K562 (cell line): ENCODE data around the gene DCAF12. TPM values are rescaled to one million over a fixed set of nuclear protein-coding genes. Genes with fewer than 3 reads are reported as not detected.
A peak's percentile ranks its signal among the peaks of the same experiment; 100 is the strongest.
"Not testable (repeated sequence)": the region's sequence is repeated elsewhere in the genome, so short reads cannot be mapped to it uniquely, and the experiment has no call there.

ENCODE experiments used
- ATAC-seq: fragments of 200-7000 bp; cut with Tn5 transposase; 3 replicates; pipeline ENCODE4 v1.9.1; 2020; ENCODE audit warnings: moderate library complexity
- BruUV-seq: library from RNA; stranded (reverse); fragments of 400-500 nt; replicated peaks from 2 replicates; lab custom pipeline; 2021; lab: Mats Ljungman, UMichigan
- CTCF ChIA-PET: fragments of 300-600 bp; formaldehyde crosslinking; extraction: SDS; loops from one replicate; lab custom pipeline; 2021; ENCODE audit warnings: low intra/inter-chr PET ratio; lab: Yijun Ruan, JAX
- POLR2A ChIA-PET: fragments of 300-600, 350-650 bp; sonication (Branson Sonifier 250); formaldehyde crosslinking; extraction: SDS; loops from one replicate; lab custom pipeline; 2021; ENCODE audit warnings: antibody characterized with exemption, inconsistent platforms; lab: Yijun Ruan, JAX
- DNase-seq, 4 experiments: peaks; one replicate each; pipeline versions ENCODE4 v3.0.0 to v3.0.0-alpha.2; 2011 to 2018; ENCODE audit warnings: low spot score in 3 of 4, mixed read lengths in 3 of 4; ENCODE audit errors: extremely low read depth in 1 of 4
- FAIRE-seq: peaks from 2 replicates; lab custom pipeline; 2011; peaks lifted over from hg19 to GRCh38; lab: Jason Lieb, UNC
- H2AFZ ChIP-seq: 2 replicates; pipeline ENCODE4 v1.6.0; 2011; ENCODE audit warnings: low read depth, low read length, control low read depth, inconsistent platforms
- H3K27ac ChIP-seq: fragments of 200-600 bp; 3 replicates; pipeline ENCODE4 v1.8.0; 2011; ENCODE audit warnings: low read depth, mild to moderate bottlenecking, control low read depth, inconsistent platforms, low read length, moderate library complexity, mixed read lengths; ENCODE audit errors: extremely low read depth
- H3K27me3 ChIP-seq, 2 experiments: fragments of 300-600 bp in 1 of 2; 2 replicates in 1 of 2; 3 replicates in 1 of 2; pipeline versions ENCODE4 v1.6.0 to v1.8.0; 2011; ENCODE audit warnings: inconsistent platforms in 2 of 2, low read length in 2 of 2, mild to moderate bottlenecking in 1 of 2, mixed read lengths in 1 of 2, moderate library complexity in 1 of 2; ENCODE audit not compliant: control insufficient read depth in 2 of 2, insufficient read depth in 2 of 2
- H3K36me3 ChIP-seq: fragments of 300-600 bp; 3 replicates; pipeline ENCODE4 v1.8.0; 2011; ENCODE audit warnings: mild to moderate bottlenecking, low read length, inconsistent platforms; ENCODE audit not compliant: control insufficient read depth, insufficient read depth
- H3K4me1 ChIP-seq, 2 experiments: fragments of 200-600 bp in 1 of 2; replicated peaks in 1 of 2; 2 replicates in 1 of 2; 3 replicates in 1 of 2; pipeline versions ENCODE4 v1.5.1 to v1.8.0; 2011; ENCODE audit warnings: inconsistent platforms in 2 of 2, low read length in 2 of 2, mild to moderate bottlenecking in 1 of 2, mixed read lengths in 1 of 2, moderate library complexity in 1 of 2; ENCODE audit not compliant: control insufficient read depth in 2 of 2, insufficient read depth in 2 of 2
- H3K4me2 ChIP-seq: 2 replicates; pipeline ENCODE4 v1.6.1; 2011; ENCODE audit warnings: low read length, control low read depth, inconsistent platforms, mixed read lengths; ENCODE audit not compliant: insufficient read depth
- H3K4me3 ChIP-seq: fragments of 200-600 bp; sonication (generic), shearing (Covaris generic); 2 replicates; pipeline ENCODE4 v1.5.1; 2016; ENCODE audit warnings: control low read depth, inconsistent platforms
- H3K79me2 ChIP-seq: fragments of 200-600 bp; 3 replicates; pipeline ENCODE4 v1.8.0; 2011; ENCODE audit warnings: low read length, inconsistent platforms; ENCODE audit not compliant: control insufficient read depth, insufficient read depth
- H3K9ac ChIP-seq, 2 experiments: 2 replicates each; pipeline versions ENCODE4 v1.6.0 to v1.6.1; 2011; ENCODE audit warnings: low read depth in 2 of 2, low read length in 2 of 2, control low read depth in 1 of 2, inconsistent platforms in 1 of 2, mild to moderate bottlenecking in 1 of 2, mixed read lengths in 1 of 2; ENCODE audit not compliant: insufficient read depth in 1 of 2
- H3K9me1 ChIP-seq: one replicate; pipeline ENCODE4 v1.6.0; 2011; ENCODE audit warnings: inconsistent platforms, mild to moderate bottlenecking, low read length, moderate library complexity; ENCODE audit not compliant: control insufficient read depth, insufficient read depth
- H3K9me3 ChIP-seq: replicated peaks from 2 replicates; pipeline ENCODE4 v1.5.1; 2011; ENCODE audit warnings: low read depth, low read length, inconsistent platforms; ENCODE audit not compliant: control insufficient read depth, insufficient read depth
- H4K20me1 ChIP-seq: replicated peaks from 2 replicates; pipeline ENCODE4 v1.6.1; 2011; ENCODE audit warnings: low read length, inconsistent platforms, mixed read lengths; ENCODE audit not compliant: control insufficient read depth, insufficient read depth
- CBFA2T2 ChIP-seq: fragments of 450-650 bp; conservative IDR thresholded peaks from 2 replicates; pipeline ENCODE4 v1.6.1; 2017; ENCODE audit warnings: mild to moderate bottlenecking
- CTCF ChIP-seq, 3 experiments: IDR thresholded peaks in 2 of 3; conservative IDR thresholded peaks in 1 of 3; 2 replicates each; pipeline ENCODE4 v1.5.1; 2011 to 2012; ENCODE audit warnings: low read length in 3 of 3, mild to moderate bottlenecking in 3 of 3, control low read depth in 2 of 3, improper control_type of control experiment in 1 of 3, inconsistent platforms in 1 of 3, low read depth in 1 of 3, mixed read lengths in 1 of 3, moderate library complexity in 1 of 3; ENCODE audit not compliant: insufficient read depth in 2 of 3
- MEIS2 ChIP-seq: fragments of 450-650 bp; IDR thresholded peaks from 2 replicates; pipeline ENCODE4 v1.6.1; 2014; ENCODE audit warnings: mild to moderate bottlenecking; ENCODE audit not compliant: partially characterized antibody
- ZMIZ1 ChIP-seq, 2 experiments: fragments of 150-350 bp in 1 of 2; IDR thresholded peaks; 2 replicates each; pipeline ENCODE4 v1.6.1; 2012 to 2016; ENCODE audit warnings: low read depth in 2 of 2, low read length in 2 of 2, mild to moderate bottlenecking in 1 of 2, moderate library complexity in 1 of 2
- ZNF699 ChIP-seq: fragments of 250-450 bp; sonication (Bioruptor Pico); IDR thresholded peaks from 2 replicates; pipeline ENCODE4 v1.8.0; 2021; ENCODE audit warnings: mild to moderate bottlenecking, moderate library complexity; ENCODE audit not compliant: insufficient replicate concordance
- WGBS: fragments of 100-300 bp; shearing (Covaris generic); methylation state at CpG from one replicate; pipeline ENCODE4 v1.1.6; 2016; ENCODE audit warnings: low coverage, mixed read lengths; ENCODE audit not compliant: insufficient coverage; ENCODE audit errors: missing lambda C conversion rate; 5-methylcytosine and 5-hydroxymethylcytosine counted together
- in situ Hi-C: fragments of 300-500 bp; cut with MboI; formaldehyde crosslinking; loops from 4 replicates; pipeline ENCODE4 v1.15.0; 2018; ENCODE audit warnings: inconsistent platforms, mixed read lengths
- intact Hi-C: fragments of 100-400 bp; cut with micrococcal nuclease; formaldehyde crosslinking; loops from 2 replicates; pipeline ENCODE4 v1.14.2; 2022
- polyA plus RNA-seq, 8 experiments: library from polyadenylated mRNA; depleted of rRNA in 4 of 8; stranded (reverse) in 5 of 8; unstranded in 3 of 8; fragments of >200 nt; fragmentation: Nextera tagmentation in 2 of 8; fragmentation: Illumina TruSeq in 1 of 8; extraction: Ambion mirVana in 2 of 8; extraction: Trizol in 1 of 8; gene quantifications; 2 replicates each; pipeline versions ENCODE4 v1.2.1 to v1.2.3, GENCODE V29; 2011 to 2014; ENCODE audit warnings: inconsistent platforms in 1 of 8, missing spikeins in 1 of 8
- total RNA-seq, 7 experiments: library from RNA; depleted of rRNA in 6 of 7; stranded (reverse); fragments of >200 nt in 6 of 7; fragmentation: Illumina TruSeq in 2 of 7; extraction: Trizol in 2 of 7; gene quantifications; 2 replicates each; pipeline versions ENCODE4 v1.2.1 to v1.2.3, GENCODE V29; 2011 to 2021; ENCODE audit warnings: low replicate concordance in 1 of 7

Gene DCAF12
- total and polyA plus RNA-seq, 9 of the 15 experiments (the other 6 are each of a cell fraction or from before 2014, with no cell fraction given) = 10.9 to 59.6 (median 30.8) TPM

GRCh38 chr9:34139477-34140146 is 13.1 kb upstream of the DCAF12 start (continued):
- TF ChIP-seq ZNF699 (CRISPR knock-in tag) = no peak
- TF ChIP-seq CTCF (IDR thresholded peaks at IDR 0.05 in 2 of 3, conservative IDR thresholded peaks at IDR 0.05 in 1 of 3; ENCODE audit: insufficient read depth in 2 of 3, low read depth in 1 of 3, low read length in 3 of 3) = peak in 2 of 3 experiments; percentile 27 to 47; a peak in 3 of 6 replicates
- no peak for TF ChIP-seq CBFA2T2
- TF ChIP-seq MEIS2 = no peak
- no peak for TF ChIP-seq ZMIZ1 (IDR thresholded peaks at IDR 0.05; ENCODE audit: low read depth in 2 of 2, low read length in 2 of 2)

DNA sequence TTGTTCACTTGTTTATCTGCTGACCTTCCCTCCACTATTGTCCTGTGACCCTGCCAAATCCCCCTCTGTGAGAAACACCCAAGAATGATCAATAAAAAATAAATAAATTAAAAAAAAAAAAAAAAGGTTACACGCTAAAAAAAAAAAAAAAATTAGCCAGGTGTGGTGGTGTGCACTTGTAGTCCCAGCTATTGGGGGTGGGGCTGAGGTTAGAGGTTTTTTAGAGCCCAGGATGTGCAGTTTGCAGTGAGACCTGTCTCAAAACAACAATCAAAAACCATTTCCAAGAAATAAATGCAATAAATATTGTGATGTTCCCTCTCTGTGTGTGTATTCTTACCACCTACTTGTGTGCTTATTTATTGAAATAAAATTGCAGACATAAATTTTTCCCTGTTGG is 12.1 kb upstream of the DCAF12 start:
- BruUV-seq, H3K36me3 ChIP-seq, H3K79me2 ChIP-seq, H3K9me3 ChIP-seq, H3K4me2 ChIP-seq, DNase-seq, H3K9ac ChIP-seq, H4K20me1 ChIP-seq, H3K9me1 ChIP-seq, in situ Hi-C loops, H3K4me3 ChIP-seq, CTCF ChIA-PET, H2AFZ ChIP-seq, intact Hi-C loops, H3K27me3 ChIP-seq, H3K27ac ChIP-seq, FAIRE-seq: not testable (repeated sequence)
- H3K4me1 ChIP-seq = peaks cover 3 to 20% of the 10 kb centered on the region in 2 experiments; a peak in 4 of 5 replicates
- POLR2A ChIA-PET = interaction anchor here (0.6 kb wide), 1 partner anchor 219 kb away, joined by 3 read pairs; no protein-coding TSS in a partner anchor
- peak; percentile 67 for ATAC-seq
- WGBS = no CpG with 5 or more reads among the region's 1 CpG
